ENCODE measurements around the gene ALKBH2.

GRCh38 chr12:109064143-109064542 is 29.1 kb downstream of the ALKBH2 start:
- no peak for TF ChIP-seq CTCF (IDR thresholded peaks at IDR 0.05)
- TF ChIP-seq EP300 (IDR thresholded peaks at IDR 0.05) = no peak

All from upper lobe of left lung (tissue), 4 donors.